ENCODE data around the gene PJVK.
"Not testable (repeated sequence)": the region's sequence is repeated elsewhere in the genome, so short reads cannot be mapped to it uniquely, and the experiment has no call there.

PJVK gene

GRCh38 chr2:178450774-178451525 is at the start of gene PJVK, which contains the start of gene PRKRA:
Gene PJVK (plus strand): TSS chr2:178451378. CDS start chr2:178453410, 2,032 bp downstream.
Gene PRKRA (minus strand): TSS chr2:178451175. CDS start chr2:178451030, 145 bp downstream.
- DNase-seq: peak; percentile 89 to 95 (median 93)

GRCh38 chr2:178401994-178402437 is 49.2 kb upstream of the PJVK start:
- DNase-seq: no peak

GRCh38 chr2:178403671-178404306 is 47.4 kb upstream of the PJVK start:
- no peak for DNase-seq

GRCh38 chr2:178404368-178404767 is 46.8 kb upstream of the PJVK start:
- no peak for DNase-seq

- no peak for DNase-seq
These were observed 41.9 kb upstream of the PJVK start for GRCh38 chr2:178409261-178409660.

- no peak for DNase-seq
These were observed 39.1 kb upstream of the PJVK start for GRCh38 chr2:178412047-178412446.

GRCh38 chr2:178412453-178412852 is 38.7 kb upstream of the PJVK start:
- not testable (repeated sequence) for DNase-seq

GRCh38 chr2:178413472-178414265 is 37.5 kb upstream of the PJVK start:
- DNase-seq: peak; percentile 31 to 86 (median 68)

- peak; percentile 26 to 69 (median 53) for DNase-seq
These were observed 36.6 kb upstream of the PJVK start for GRCh38 chr2:178414266-178415247.

GRCh38 chr2:178415979-178416378 is 35.2 kb upstream of the PJVK start:
- no peak for DNase-seq

GRCh38 chr2:178417916-178418315 is 33.3 kb upstream of the PJVK start:
- DNase-seq: no peak

- no peak for DNase-seq
These were observed 32.8 kb upstream of the PJVK start for GRCh38 chr2:178418426-178418825.

- no peak for DNase-seq
These were observed 32.1 kb upstream of the PJVK start for GRCh38 chr2:178419123-178419522.

GRCh38 chr2:178420463-178420999 is 30.6 kb upstream of the PJVK start:
- DNase-seq: no peak

- DNase-seq: no peak
These were observed 29.1 kb upstream of the PJVK start for GRCh38 chr2:178422097-178422496.

- DNase-seq: not testable (repeated sequence)
These were observed 27.4 kb upstream of the PJVK start for GRCh38 chr2:178423746-178424145.

GRCh38 chr2:178425255-178425827 is 25.8 kb upstream of the PJVK start:
- DNase-seq: no peak

GRCh38 chr2:178426388-178426787 is 24.8 kb upstream of the PJVK start:
- DNase-seq: no peak

GRCh38 chr2:178427458-178427857 is 23.7 kb upstream of the PJVK start:
- no peak for DNase-seq

GRCh38 chr2:178428396-178428806 is 22.8 kb upstream of the PJVK start:
- no peak for DNase-seq

GRCh38 chr2:178429336-178429735 is 21.8 kb upstream of the PJVK start:
- DNase-seq: no peak

Measured in stimulated activated naive CD4-positive, alpha-beta T cell (primary cell).